HG02852 (cell line): ENCODE measurements around the gene WDTC1.
"Not testable (repeated sequence)": the region's sequence is repeated elsewhere in the genome, so short reads cannot be mapped to it uniquely, and the experiment has no call there.

Experiments
- ATAC-seq: cut with Tn5 transposase; IDR thresholded peaks from one replicate; pipeline ENCODE4 v1.9.1; 2021; ENCODE audit warnings: mild to moderate bottlenecking, moderate library complexity; ENCODE audit not compliant: unreplicated experiment

The WDTC1 gene, protein sequence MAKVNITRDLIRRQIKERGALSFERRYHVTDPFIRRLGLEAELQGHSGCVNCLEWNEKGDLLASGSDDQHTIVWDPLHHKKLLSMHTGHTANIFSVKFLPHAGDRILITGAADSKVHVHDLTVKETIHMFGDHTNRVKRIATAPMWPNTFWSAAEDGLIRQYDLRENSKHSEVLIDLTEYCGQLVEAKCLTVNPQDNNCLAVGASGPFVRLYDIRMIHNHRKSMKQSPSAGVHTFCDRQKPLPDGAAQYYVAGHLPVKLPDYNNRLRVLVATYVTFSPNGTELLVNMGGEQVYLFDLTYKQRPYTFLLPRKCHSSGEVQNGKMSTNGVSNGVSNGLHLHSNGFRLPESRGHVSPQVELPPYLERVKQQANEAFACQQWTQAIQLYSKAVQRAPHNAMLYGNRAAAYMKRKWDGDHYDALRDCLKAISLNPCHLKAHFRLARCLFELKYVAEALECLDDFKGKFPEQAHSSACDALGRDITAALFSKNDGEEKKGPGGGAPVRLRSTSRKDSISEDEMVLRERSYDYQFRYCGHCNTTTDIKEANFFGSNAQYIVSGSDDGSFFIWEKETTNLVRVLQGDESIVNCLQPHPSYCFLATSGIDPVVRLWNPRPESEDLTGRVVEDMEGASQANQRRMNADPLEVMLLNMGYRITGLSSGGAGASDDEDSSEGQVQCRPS

DNA sequence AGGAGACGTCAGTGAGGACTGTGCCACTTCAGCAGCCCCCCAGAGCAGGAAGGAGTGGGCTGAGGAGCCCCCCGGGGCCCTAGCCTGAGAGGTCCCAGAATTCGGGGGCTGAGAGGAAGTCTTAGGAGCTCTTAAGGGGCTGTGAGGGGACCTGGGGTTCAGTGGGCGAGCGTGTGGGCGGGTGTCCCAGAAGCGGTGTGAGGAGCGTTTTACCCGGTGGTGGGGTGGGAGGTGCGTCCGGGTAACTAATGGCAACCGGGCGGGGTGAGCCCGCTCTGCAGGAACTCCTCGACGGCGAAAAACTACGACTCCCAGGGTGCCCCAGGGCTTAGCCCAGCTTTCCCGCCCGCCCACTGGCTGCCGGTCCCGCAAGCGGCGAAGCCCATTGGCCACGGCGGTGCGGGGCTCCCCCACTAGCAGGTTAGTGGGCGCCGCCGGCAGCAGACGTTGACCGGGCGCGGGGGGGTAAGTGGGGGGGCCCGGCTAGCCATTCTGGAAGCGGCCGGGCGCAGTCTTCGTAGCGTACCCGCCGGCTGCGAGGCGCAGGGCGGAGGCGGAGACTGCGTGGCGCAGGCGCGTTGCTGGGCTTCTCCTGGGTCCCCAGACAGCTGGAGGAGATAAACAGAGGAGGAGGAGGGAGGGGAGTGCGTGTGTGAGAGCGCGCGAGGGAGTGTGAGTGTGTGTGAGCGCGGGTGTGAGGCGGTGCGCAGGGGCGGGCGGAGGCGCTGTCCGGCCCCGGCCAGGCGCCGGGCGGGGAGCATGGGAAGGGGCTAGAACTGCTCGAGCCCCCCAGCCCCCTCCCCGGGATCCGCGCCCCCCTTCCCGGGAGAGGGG lies at the start of gene WDTC1:
Gene WDTC1 (plus strand): TSS at position 584 of the 834 bp plus-strand sequence. CDS start 26,423 bp downstream, outside the sequence.
- peak; percentile 91 for ATAC-seq

DNA sequence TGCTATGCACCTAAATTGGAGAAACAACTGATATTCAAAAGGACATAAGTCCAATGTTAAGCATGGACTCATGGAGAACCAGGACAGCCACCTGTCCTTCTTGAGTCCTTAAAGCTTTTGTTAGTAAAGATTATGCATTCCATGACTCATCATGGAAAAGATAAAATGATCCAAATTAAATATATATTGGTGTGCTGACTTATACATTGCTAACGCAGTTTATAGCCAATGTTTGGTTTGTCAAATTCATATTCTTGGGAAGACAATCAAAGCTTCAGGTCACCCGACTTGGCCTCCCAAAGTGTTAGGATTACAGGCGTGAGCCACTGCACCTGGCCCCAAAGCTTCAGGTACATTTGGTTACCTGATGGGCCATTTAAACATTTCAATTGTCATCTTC lies 49.8 kb upstream of the WDTC1 start:
- ATAC-seq: not testable (repeated sequence)

DNA sequence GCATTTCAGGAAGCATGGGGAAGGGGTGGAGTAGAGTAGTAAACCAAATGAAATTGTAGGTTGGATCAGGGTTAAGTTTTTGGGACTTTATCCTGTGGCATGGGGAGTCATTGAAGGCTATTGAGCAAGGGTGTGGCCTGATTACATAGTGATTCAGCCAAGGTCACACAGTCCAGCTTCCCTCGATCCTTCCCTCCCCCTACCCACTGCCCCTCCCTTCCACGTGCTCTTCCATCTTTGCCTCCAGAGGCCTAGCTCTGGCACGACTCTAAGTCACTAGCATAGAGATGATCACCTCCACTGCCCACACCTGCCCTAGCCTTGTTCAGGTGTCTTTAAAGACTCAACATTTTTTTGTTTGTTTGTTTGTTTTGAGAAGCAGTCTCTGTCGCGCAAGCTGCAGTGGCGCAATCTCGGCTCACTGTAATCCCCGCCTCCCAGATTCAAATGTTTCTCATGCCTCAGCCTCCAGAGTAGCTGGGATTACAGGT lies 42.3 kb upstream of the WDTC1 start:
- ATAC-seq: no peak

DNA sequence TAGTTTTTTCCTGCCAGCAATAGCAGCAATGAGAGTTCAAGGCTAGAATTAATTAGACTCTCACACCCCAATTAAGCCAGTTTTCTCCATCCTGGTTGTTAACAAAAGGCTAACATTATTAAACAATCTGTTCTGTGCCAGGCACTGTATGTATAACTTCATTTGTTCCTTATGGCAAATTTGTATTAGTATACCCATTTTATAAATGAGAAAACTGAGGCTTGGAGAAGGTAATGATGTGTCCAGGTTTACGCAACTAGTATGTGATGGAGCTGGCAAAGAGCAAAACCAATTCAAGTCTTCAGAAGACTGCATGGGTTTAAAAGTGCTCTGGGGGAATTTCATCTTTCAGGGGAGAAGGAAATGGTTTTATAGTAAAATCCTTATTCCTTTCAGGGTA lies 41.2 kb upstream of the WDTC1 start:
- ATAC-seq: no peak

DNA sequence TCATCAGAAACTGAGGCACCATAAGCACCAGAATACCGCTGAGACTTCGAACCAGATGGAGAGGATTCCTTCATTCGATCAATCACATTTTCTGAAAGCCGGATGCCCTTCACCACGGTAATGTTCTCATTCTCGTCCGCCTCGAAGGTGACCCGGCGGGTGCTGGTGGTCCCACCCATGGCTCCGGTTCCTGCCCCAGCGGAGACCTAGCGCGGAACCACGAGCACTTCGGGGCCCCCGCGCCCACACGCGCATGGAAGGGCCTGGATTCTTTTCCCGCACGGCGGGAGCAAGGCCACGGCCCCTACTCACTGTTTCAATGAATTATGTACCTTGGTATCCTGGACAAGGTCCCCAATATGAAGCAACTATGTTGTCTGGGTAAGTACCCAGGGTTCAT lies 33.1 kb upstream of the WDTC1 start:
- no peak for ATAC-seq

DNA sequence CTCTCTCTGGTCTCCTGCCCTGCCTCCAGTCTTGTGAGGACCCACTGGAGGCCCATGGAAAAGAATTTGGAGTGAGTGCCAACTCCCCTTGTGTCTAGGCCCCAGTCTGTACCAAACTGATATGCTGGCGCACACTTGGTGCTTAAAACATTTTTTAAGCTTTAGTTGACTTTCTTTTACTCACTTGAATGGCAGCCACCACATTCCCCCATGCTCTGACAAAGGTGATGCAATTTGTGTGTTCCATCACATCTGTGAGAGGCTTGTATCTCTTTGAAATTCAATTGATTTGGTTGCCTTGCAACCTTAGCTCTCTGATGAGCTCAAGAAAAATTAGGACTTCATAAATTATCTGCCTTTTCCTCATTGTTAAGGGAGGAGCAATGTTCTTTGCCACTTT lies 30.5 kb upstream of the WDTC1 start:
- no peak for ATAC-seq

DNA sequence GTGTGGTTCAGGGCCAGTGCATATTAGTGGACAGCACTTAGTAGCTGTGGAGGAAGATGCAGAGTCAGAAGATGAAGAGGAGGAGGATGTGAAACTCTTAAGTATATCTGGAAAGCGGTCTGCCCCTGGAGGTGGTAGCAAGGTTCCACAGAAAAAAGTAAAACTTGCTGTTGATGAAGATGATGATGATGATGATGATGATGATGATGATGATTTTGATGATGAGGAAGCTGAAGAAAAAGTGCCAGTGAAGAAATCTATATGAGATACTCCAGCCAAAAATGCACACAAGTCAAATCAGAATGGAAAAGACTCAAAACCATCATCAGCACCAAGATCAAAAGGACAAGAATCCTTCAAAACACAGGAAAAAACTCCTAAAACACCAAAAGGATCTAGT lies 27.2 kb upstream of the WDTC1 start:
- ATAC-seq: not testable (repeated sequence)

DNA sequence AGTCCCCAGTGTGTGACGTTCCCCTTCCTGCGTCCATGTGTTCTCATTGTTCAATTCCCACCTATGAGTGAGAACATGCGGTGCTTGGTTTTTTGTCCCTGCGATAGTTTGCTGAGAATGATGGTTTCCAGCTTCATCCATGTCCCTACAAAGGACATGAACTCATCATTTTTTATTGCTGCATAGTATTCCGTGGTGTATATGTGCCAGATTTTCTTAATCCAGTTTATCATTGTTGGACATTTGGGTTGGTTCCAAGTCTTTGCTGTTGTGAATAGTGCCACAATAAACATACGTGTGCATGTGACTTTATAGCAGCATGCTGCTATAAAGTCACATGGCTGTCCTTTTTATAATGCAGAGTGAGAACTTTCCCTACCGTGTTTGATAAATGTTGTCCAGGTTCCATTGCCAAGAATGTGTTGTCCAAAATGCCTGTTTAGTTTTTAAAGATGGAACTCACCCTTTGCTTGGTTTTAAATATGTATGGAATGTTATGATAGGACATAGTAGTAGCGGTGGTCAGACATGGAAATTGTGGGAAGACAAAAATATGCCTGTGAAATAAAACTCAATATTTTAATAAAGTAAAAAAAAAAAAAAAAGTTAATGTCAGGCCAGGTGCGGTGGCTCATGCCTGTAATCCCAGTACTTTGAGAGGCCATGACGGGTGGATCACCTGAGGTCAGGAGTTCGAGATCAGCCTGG lies 26.1 kb upstream of the WDTC1 start:
- ATAC-seq: not testable (repeated sequence)

DNA sequence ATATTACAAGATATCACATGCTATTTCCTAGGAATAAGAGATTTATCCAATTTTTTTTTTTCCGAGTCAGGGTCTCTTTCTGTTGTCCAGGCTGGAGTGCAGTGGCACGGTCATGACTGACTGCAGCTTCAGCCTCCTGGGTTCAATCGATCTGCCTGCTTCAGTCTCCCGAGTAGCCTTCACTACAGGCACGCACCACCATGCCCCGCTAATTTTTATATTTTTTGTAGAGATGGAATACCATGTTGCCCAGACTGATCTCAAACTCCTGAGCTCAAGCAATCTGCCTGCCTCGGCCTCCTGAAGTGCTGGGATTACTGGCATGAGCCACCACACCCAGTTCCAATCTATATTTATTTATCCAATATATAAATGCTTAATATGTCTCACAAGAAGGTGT lies 18.0 kb upstream of the WDTC1 start:
- no peak for ATAC-seq

DNA sequence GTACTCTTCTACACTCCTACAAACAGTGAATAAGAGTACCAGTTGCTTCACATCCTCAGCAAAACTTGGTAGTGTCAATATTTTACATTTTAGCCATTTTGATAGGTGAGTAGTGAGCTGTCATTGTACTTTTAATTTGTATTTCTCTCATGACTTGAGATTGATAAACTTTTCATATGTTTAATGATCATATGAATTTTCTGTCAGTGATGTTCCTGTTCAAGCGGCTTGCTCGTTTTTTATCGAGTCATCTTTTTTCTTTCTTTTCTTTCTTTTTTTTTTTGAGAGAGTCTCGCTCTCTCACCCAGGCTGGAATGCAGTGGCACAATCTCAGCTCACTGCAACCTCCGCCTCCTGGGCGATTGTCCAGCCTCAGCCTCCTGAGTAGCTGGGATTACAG lies 17.0 kb upstream of the WDTC1 start:
- ATAC-seq: no peak

DNA sequence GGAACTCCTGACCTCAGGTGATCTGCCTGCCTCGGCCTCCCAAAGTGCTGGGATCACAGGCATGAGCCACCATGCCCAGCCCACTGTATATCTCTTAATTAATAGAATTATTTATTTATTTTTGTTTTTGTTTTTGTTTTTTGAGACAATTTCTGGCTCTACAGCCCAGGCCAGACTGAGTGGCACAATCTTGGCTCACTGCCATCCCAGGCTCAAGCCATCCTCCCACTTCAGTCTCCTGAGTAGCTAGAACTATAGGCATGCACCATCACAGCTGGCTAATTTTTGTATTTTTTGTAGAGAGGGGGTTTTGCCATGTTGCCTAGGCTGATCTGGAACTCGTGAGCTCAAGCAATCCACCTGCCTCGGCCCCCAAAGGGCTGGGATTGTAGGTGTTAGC lies 15.7 kb upstream of the WDTC1 start:
- ATAC-seq: no peak

DNA sequence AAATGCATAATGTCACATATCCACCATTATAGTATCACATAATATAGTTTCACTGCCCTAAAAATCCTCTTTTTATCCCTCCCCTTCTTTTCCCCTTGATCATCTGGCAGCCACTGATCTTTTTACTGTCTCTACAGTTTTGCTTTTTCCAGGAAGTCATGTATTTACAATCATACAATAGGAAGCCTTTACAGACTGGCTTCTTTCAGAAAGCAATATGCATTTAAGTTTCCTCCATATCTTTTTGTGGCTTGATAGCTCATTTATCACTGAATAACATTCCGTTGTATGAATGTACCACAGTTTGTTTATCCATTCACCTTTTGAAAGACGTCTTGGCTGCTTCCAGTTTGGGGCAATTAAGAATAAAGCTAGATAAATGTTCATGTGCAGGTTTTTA lies 14.3 kb upstream of the WDTC1 start:
- ATAC-seq: no peak

DNA sequence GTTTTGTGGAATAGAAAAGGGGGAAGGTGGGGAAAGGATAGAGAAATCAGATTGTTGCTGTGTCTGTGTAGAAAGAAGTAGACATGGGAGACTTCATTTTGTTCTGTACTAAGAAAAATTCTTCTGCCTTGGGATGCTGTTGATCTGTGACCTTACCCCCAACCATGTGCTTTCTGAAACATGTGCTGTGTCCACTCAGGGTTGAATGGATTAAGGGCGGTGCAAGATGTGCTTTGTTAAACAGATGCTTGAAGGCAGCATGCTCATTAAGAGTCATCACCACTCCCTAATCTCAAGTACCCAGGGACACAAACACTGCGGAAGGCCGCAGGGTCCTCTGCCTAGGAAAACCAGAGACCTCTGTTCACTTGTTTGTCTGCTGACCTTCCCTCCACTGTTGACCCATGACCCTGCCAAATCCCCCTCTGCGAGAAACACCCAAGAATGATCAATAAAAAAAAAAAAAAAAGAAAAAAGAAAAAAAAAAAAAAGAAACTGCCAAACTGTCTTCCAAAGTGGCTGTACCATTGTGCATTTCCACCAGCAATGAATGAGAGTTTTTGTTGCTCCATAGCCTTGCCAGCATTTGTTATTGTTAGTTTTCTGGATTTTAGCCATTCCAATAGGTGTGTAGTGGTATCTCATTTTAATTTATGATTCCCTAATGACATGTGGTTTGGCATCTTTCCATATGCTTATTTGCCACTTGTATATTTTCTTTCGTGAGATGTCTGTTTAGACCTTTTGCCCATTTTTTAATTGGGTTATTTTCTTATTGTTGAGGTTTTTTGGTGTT lies 13.5 kb upstream of the WDTC1 start:
- ATAC-seq: not testable (repeated sequence)

DNA sequence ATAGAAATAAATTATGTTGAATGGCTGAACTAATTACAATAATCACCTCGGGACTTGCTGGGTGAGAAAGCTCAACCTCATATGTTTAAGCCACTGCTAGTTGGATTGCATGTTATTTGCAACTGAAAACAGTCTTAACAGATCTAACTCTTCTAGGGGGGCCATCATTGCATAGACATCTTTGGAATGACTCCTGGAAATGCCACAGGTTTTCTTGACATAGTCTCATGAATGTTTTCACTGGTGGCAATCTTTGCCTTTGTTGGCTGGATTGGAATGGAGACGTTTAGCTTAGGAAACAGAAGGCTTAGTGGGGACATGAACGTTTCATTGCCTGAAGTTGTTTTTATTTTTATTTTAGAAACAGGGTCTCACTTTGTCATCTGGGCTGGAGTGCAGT lies 8.8 kb upstream of the WDTC1 start:
- ATAC-seq: no peak

DNA sequence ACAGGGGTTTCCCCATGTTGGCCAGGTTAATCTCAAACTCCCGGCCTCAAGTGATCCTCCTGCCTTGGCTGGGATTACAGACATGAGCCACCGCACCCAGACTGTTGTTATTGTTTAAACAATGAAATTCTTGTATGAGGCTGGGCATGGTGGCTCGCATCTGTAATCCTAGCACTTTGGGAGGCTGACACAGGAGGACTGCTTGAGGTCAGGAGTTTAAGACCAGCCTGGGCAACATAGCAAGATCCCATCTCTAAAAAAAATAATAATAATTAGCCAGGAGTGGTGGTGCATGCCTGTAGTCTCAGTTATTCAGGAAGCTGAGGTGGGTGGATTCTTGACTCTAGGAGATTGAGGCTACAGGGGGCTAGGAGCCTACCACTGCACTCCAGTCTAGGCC lies 6.7 kb upstream of the WDTC1 start:
- ATAC-seq: no peak

DNA sequence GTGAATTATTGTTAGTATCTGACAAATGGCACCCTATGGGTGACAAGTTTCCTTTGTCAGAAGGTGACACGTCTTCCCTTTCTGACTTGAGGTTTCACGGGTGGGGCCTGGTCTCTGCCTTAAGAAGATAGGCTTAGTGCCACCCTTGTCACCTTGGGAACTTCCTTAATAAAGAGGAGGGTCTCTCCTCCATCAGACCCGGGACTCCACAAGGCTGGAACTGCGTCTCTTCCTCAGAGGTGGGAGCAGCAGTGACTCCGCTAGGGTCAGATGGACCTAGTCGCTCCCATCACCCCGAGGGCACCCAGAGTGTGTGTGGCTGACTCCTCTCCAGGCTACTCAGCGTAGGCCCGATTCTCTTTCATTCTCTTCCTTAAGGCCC lies 774 bp upstream of the WDTC1 start:
- ATAC-seq: no peak

DNA sequence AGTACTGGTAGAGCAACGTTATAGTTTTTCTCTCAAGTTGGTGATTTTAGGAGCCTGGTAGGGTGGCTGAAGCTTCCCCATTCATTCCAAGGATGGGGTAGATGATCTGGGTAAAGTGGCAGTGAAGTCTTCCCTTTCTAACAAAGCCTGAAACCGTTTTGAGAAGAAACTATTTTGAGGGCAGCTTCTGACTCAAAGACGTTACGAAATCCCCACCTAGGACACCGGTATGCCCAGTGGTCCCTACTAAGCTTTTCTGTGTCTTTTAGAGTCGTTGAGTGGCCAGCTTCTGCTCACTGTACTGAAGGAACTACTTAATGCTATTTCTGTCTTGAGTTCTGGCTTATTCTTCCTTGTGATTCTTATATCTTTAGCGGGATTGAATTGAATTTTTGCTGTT lies 1.4 kb downstream of the WDTC1 start:
- no peak for ATAC-seq

DNA sequence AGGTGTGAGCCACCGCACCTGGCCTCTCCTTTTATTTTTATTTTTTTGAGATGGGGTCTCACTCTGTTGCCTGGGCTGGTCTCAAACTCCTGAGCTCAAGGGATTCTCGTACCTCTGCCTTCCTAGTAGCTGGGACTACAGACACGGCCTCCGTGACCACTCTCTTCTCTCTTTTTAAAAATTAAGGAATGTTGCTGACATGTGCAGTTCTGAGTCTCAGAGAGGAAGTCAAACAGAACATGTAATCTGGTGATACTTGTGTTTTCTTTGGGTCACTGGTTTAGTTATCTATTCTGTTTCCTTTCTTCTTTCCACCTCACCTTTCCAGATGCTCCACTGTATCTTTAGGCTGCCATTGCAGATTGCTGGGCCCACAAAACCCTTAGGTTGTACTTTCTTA lies 2.7 kb downstream of the WDTC1 start:
- no peak for ATAC-seq

DNA sequence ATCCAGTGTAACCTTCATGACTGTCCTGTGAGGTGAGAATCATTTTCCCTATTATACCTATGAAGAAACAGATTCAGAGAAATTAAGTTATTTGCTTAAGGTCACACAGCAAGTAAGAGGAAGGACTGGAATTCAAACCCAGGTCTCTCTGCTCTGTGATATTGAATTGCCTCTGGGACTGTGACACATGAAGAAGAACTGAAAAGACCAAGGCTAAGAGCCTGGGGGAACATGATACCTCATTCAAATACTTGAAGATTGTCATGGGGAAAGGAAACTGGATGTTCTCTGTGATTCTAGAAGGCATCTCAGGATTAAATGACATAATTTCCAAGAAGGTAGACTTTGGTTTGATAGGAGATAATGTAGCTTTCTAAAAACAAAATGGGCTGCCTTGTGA lies 3.6 kb downstream of the WDTC1 start:
- ATAC-seq: no peak

DNA sequence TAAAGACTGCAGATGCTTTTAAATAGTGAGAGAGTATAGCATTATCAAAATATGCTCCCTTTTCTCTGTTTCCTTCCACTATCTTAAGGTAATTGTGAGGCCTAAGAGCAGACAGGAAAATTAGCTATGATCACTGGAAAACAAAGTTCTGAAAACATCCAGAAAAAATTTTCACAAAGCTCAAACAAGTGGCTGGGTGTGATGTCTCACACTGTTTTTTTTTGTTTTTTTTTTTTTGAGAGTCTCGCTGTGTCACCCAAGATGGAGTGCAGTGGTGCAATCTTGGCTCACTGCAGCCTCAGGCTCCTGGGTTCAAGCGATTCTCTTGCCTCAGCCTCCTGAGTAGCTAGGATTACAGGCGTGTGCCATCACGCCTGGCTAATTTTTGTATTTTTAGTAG lies 7.2 kb downstream of the WDTC1 start:
- no peak for ATAC-seq
